Smooth muscle cell (in vitro differentiated cells): Measurements from ENCODE around the gene ADD3. TPM values are rescaled to one million over a fixed set of nuclear protein-coding genes. Genes with fewer than 3 reads are reported as not detected.

Experiments
- DNase-seq: peaks from one replicate; lab custom pipeline; 2025; ENCODE audit not compliant: unreplicated experiment; lab: John Stamatoyannopoulos, UW
- H2AFZ ChIP-seq: fragments of 200-600 bp; sonication (generic); 2 replicates; pipeline ENCODE4 v1.6.0; 2016; ENCODE audit warnings: antibody characterized with exemption, low read depth, mild to moderate bottlenecking
- H3F3A ChIP-seq: fragments of 200-600 bp; sonication (generic); 2 replicates; pipeline ENCODE4 v1.6.0; 2017; ENCODE audit warnings: antibody characterized with exemption, low read depth
- H3K27ac ChIP-seq: fragments of 200-600 bp; sonication (generic); 2 replicates; pipeline ENCODE4 v1.5.1; 2016; ENCODE audit warnings: low read depth, mild to moderate bottlenecking
- H3K27me3 ChIP-seq: fragments of 200-600 bp; sonication (generic); 2 replicates; pipeline ENCODE4 v1.6.1; 2016; ENCODE audit warnings: low read depth, mild to moderate bottlenecking
- H3K36me3 ChIP-seq: fragments of 200-600 bp; sonication (generic); 2 replicates; pipeline ENCODE4 v1.5.1; 2016; ENCODE audit warnings: low read depth
- H3K4me1 ChIP-seq: fragments of 200-600 bp; sonication (generic); 2 replicates; pipeline ENCODE4 v1.5.1; 2016; ENCODE audit warnings: low read depth
- H3K4me2 ChIP-seq: fragments of 200-600 bp; sonication (generic); 2 replicates; pipeline ENCODE4 v1.6.0; 2016; ENCODE audit warnings: mild to moderate bottlenecking
- H3K4me3 ChIP-seq: fragments of 200-600 bp; sonication (generic); 2 replicates; pipeline ENCODE4 v1.5.1; 2016; ENCODE audit warnings: mild to moderate bottlenecking
- H3K79me2 ChIP-seq: fragments of 200-600 bp; sonication (generic); 2 replicates; pipeline ENCODE4 v1.6.0; 2016; ENCODE audit warnings: low read depth, mild to moderate bottlenecking
- H3K9ac ChIP-seq: fragments of 200-600 bp; sonication (generic); 2 replicates; pipeline ENCODE4 v1.6.0; 2016; ENCODE audit warnings: low read depth
- H3K9me3 ChIP-seq: fragments of 200-600 bp; sonication (generic); replicated peaks from 2 replicates; pipeline ENCODE4 v1.5.1; 2016; ENCODE audit warnings: low read depth
- H4K20me1 ChIP-seq: fragments of 200-600 bp; sonication (generic); 2 replicates; pipeline ENCODE4 v1.6.0; 2016; ENCODE audit warnings: low read depth
- CTCF ChIP-seq: fragments of 200-600 bp; sonication (generic); IDR thresholded peaks from 2 replicates; pipeline ENCODE4 v1.5.1; 2017; ENCODE audit warnings: borderline replicate concordance, mild to moderate bottlenecking, antibody characterized with exemption; ENCODE audit not compliant: insufficient read depth, poor library complexity, severe bottlenecking
- WGBS: methylation state at CpG from one replicate; pipeline ENCODE4 v1.1.7; 2016; ENCODE audit warnings: low lambda C conversion rate; 5-methylcytosine and 5-hydroxymethylcytosine counted together
- polyA plus RNA-seq: library from polyadenylated mRNA; unstranded; fragments of >200 nt; fragmentation: Nextera tagmentation; extraction: Ambion mirVana; gene quantifications from 2 replicates; pipeline ENCODE4 v1.2.1, GENCODE V29; 2016
- total RNA-seq: library from RNA; depleted of rRNA; stranded (reverse); fragments of >200 nt; gene quantifications from 2 replicates; pipeline ENCODE4 v1.2.3, GENCODE V29; 2014

ADD3 gene
- total and polyA plus RNA-seq, 2 experiments from 2014 or later: 75.0 to 155 TPM

- Histone ChIP-seq H3K4me1 (peaks cover 70% of the 10 kb centered on the region), H3F3A (peaks cover 27% of the 10 kb centered on the region), H3K27me3 (no peaks in the 10 kb centered on the region), H3K79me2 (peaks cover 70% of the 10 kb centered on the region), H3K9ac (peak overlapping the region; percentile 88), H4K20me1 (peaks cover 62% of the 10 kb centered on the region), H3K36me3 (no peaks in the 10 kb centered on the region), H3K27ac (peak overlapping the region; percentile 5), H3K4me2 (peak overlapping the region; percentile 90), H3K4me3 (peak overlapping the region; percentile 97), H2AFZ (no peak overlapping the region), H3K9me3 (no peaks in the 10 kb centered on the region)
- DNase-seq: no peak
- WGBS: 88% methylated on average over 4 of the region's 4 CpGs
- no peak for TF ChIP-seq CTCF
Observed at GRCh38 chr10:110009736-110010475, 2.1 kb downstream of the ADD3 start.

- H3K4me3 ChIP-seq: peak overlapping the region; percentile 97
- WGBS: 59% methylated on average over 2 of the region's 2 CpGs
- peak overlapping the region; percentile 90 for H3K4me2 ChIP-seq
- DNase-seq: no peak
- no peak overlapping the region for H2AFZ ChIP-seq
- H3K79me2 ChIP-seq: peaks cover 78% of the 10 kb centered on the region
- H3K9ac ChIP-seq: no peak overlapping the region
- peaks cover 20% of the 10 kb centered on the region for H3F3A ChIP-seq
- peak overlapping the region; percentile 29 for H3K27ac ChIP-seq
- H3K36me3 ChIP-seq: no peaks in the 10 kb centered on the region
- peaks cover 69% of the 10 kb centered on the region for H4K20me1 ChIP-seq
- TF ChIP-seq CTCF: no peak
- H3K27me3 ChIP-seq: no peaks in the 10 kb centered on the region
- H3K4me1 ChIP-seq: peaks cover 68% of the 10 kb centered on the region
- H3K9me3 ChIP-seq: no peaks in the 10 kb centered on the region
Observed at GRCh38 chr10:110010486-110011378, 2.9 kb downstream of the ADD3 start.

GRCh38 chr10:110011681-110012080 lies 3.9 kb downstream of the ADD3 start:
- Histone ChIP-seq H4K20me1 (peaks cover 78% of the 10 kb centered on the region), H3K4me3 (peak overlapping the region; percentile 97), H3K27me3 (no peaks in the 10 kb centered on the region), H3K79me2 (peaks cover 88% of the 10 kb centered on the region), H3F3A (peaks cover 10% of the 10 kb centered on the region), H3K4me1 (peaks cover 68% of the 10 kb centered on the region), H3K9me3 (no peaks in the 10 kb centered on the region), H3K4me2 (peak overlapping the region; percentile 90), H3K27ac (peak overlapping the region; percentile 29), H3K36me3 (no peaks in the 10 kb centered on the region), H3K9ac (peak overlapping the region; percentile 11), H2AFZ (no peak overlapping the region)
- TF ChIP-seq CTCF: no peak
- DNase-seq: no peak
- WGBS: 81% methylated on average over 3 of the region's 3 CpGs
